Astrocyte of the spinal cord (primary cell): ENCODE measurements around the gene ZNF324B.
"Not testable (repeated sequence)": the region's sequence is repeated elsewhere in the genome, so short reads cannot be mapped to it uniquely, and the experiment has no call there.

Experiments used
- DNase-seq: peaks from one replicate; pipeline ENCODE4 v3.0.0; 2011; ENCODE audit warnings: low read depth, low spot score
- H3K4me3 ChIP-seq: 2 replicates; pipeline ENCODE4 v1.5.1; 2011; ENCODE audit warnings: low read depth, mild to moderate bottlenecking, low read length, moderate library complexity
- CTCF ChIP-seq: IDR thresholded peaks from 2 replicates; pipeline ENCODE4 v1.5.1; 2012; ENCODE audit warnings: low read depth, mild to moderate bottlenecking, low read length, inconsistent platforms
- in situ Hi-C: cut with HindIII; loops from 2 replicates; pipeline ENCODE4 v1.10.0; 2017; ENCODE audit warnings: low sequenced_read_pairs

Gene ZNF324B

GRCh38 chr19:58439576-58440554, 11.6 kb upstream of the ZNF324B start, which contains the start of gene ZNF132:
ZNF132 (minus strand) TSS chr19:58440153; CDS start chr19:58439821, 332 bp downstream.
- in situ Hi-C loops, result no loop called here
- peak; percentile 100 for DNase-seq
- peak within 1 kb of the TSS; percentile 71 for H3K4me3 ChIP-seq
- TF ChIP-seq CTCF, result no peak

- DNase-seq, result no peak
- peak overlapping the region; percentile 71 for H3K4me3 ChIP-seq
- in situ Hi-C loops, result no loop called here
- no peak for TF ChIP-seq CTCF
These were observed 10.9 kb upstream of the ZNF324B start for GRCh38 chr19:58440556-58440955.

GRCh38 chr19:58442986-58443385, 8.4 kb upstream of the ZNF324B start:
- in situ Hi-C loops, DNase-seq, H3K4me3 ChIP-seq: not testable (repeated sequence)

GRCh38 chr19:58448860-58449259, 2.6 kb upstream of the ZNF324B start:
- H3K4me3 ChIP-seq, in situ Hi-C loops, DNase-seq: not testable (repeated sequence)

GRCh38 chr19:58449980-58450379, 1.4 kb upstream of the ZNF324B start:
- in situ Hi-C loops, H3K4me3 ChIP-seq, DNase-seq: not testable (repeated sequence)

GRCh38 chr19:58450856-58451357, 515 bp upstream of the ZNF324B start:
- peak overlapping the region; percentile 63 for H3K4me3 ChIP-seq
- in situ Hi-C loops, result no loop called here
- TF ChIP-seq CTCF, result no peak
- DNase-seq, result no peak

GRCh38 chr19:58453743-58454142, 2.3 kb downstream of the ZNF324B start:
- no peak overlapping the region for H3K4me3 ChIP-seq
- no peak for DNase-seq
- in situ Hi-C loops, result no loop called here
- TF ChIP-seq CTCF, result no peak

- in situ Hi-C loops, result no loop called here
- no peak for DNase-seq
- no peak overlapping the region for H3K4me3 ChIP-seq
- TF ChIP-seq CTCF, result no peak
These were observed 3.9 kb downstream of the ZNF324B start for GRCh38 chr19:58455306-58455705.
